ENCODE measurements around the gene CUL5. TPM values are rescaled to one million over a fixed set of nuclear protein-coding genes. Genes with fewer than 3 reads are reported as not detected.

CUL5 gene
- polyA plus RNA-seq, 3 donors: 24.7 to 37.8 (median 36.7) TPM

GRCh38 chr11:108135845-108136544 is 127.3 kb downstream of the CUL5 start:
- Histone ChIP-seq H3K27me3 (ENCODE audit: control insufficient read depth in 2 of 2, insufficient read depth in 2 of 2, low read length in 2 of 2) (no peaks in the 10 kb centered on the region), H3K4me1 (ENCODE audit: control insufficient read depth in 1 of 2, insufficient read depth in 2 of 2, low read length in 2 of 2) (no peaks in the 10 kb centered on the region), H3K4me3 (replicated peaks in 1 of 3; ENCODE audit: low read depth in 2 of 3, low read length in 3 of 3) (no peak overlapping the region), H3K9ac (ENCODE audit: insufficient read depth, low read length, poor library complexity, severe bottlenecking) (no peak overlapping the region), H3K36me3 (replicated peaks in 1 of 2; ENCODE audit: control insufficient read depth in 1 of 2, insufficient read depth in 2 of 2, low read length in 2 of 2) (peaks cover 27 to 75% of the 10 kb centered on the region in 2 donors), H3K4me2 (replicated peaks; ENCODE audit: extremely low read depth, low read length, poor library complexity, severe bottlenecking) (no peak overlapping the region), H3K79me2 (ENCODE audit: insufficient read depth, low read length) (no peaks in the 10 kb centered on the region), H3K9me3 (replicated peaks in 1 of 2; ENCODE audit: control insufficient read depth in 1 of 2, insufficient read depth in 1 of 2, low read length in 2 of 2) (no peaks in the 10 kb centered on the region), H3K27ac (ENCODE audit: low read depth in 1 of 2, low read length in 2 of 2) (no peak overlapping the region), H2AFZ (ENCODE audit: insufficient read depth, low read depth, low read length, poor library complexity, severe bottlenecking) (no peak overlapping the region), H4K20me1 (ENCODE audit: insufficient read depth, low read length) (no peaks in the 10 kb centered on the region)
- H3K27ac Mint-ChIP-seq: no peak overlapping the region
- no peak overlapping the region for H3K4me3 Mint-ChIP-seq
- no peaks in the 10 kb centered on the region for H3K9me3 Mint-ChIP-seq
- intact Hi-C loops (cut with micrococcal nuclease): no loop called here
- no peak for DNase-seq
- WGBS (ENCODE audit: insufficient coverage): 60% methylated on average over 1 of the region's 2 CpGs
- peaks cover 38 to 61% of the 10 kb centered on the region in 2 donors for H3K36me3 Mint-ChIP-seq
- TF ChIP-seq, protein P1, sequence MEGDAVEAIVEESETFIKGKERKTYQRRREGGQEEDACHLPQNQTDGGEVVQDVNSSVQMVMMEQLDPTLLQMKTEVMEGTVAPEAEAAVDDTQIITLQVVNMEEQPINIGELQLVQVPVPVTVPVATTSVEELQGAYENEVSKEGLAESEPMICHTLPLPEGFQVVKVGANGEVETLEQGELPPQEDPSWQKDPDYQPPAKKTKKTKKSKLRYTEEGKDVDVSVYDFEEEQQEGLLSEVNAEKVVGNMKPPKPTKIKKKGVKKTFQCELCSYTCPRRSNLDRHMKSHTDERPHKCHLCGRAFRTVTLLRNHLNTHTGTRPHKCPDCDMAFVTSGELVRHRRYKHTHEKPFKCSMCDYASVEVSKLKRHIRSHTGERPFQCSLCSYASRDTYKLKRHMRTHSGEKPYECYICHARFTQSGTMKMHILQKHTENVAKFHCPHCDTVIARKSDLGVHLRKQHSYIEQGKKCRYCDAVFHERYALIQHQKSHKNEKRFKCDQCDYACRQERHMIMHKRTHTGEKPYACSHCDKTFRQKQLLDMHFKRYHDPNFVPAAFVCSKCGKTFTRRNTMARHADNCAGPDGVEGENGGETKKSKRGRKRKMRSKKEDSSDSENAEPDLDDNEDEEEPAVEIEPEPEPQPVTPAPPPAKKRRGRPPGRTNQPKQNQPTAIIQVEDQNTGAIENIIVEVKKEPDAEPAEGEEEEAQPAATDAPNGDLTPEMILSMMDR (IDR thresholded peaks at IDR 0.05): no peak
- H3K27me3 Mint-ChIP-seq (ENCODE audit: low read depth in 3 of 3): no peaks in the 10 kb centered on the region
- no peaks in the 10 kb centered on the region for H3K4me1 Mint-ChIP-seq

- Mint-ChIP-seq H3K9me3 (no peaks in the 10 kb centered on the region), H3K4me3 (no peak overlapping the region), H3K36me3 (peaks cover 44 to 69% of the 10 kb centered on the region in 2 donors), H3K27me3 (ENCODE audit: low read depth in 3 of 3) (no peaks in the 10 kb centered on the region), H3K27ac (no peak overlapping the region), H3K4me1 (no peaks in the 10 kb centered on the region)
- intact Hi-C loops (cut with micrococcal nuclease): no loop called here
- Histone ChIP-seq H3K4me3 (replicated peaks in 1 of 3; ENCODE audit: low read depth in 2 of 3, low read length in 3 of 3) (no peak overlapping the region), H4K20me1 (ENCODE audit: insufficient read depth, low read length) (no peaks in the 10 kb centered on the region), H3K27ac (ENCODE audit: low read depth in 1 of 2, low read length in 2 of 2) (no peak overlapping the region), H2AFZ (ENCODE audit: insufficient read depth, low read depth, low read length, poor library complexity, severe bottlenecking) (no peak overlapping the region), H3K4me2 (replicated peaks; ENCODE audit: extremely low read depth, low read length, poor library complexity, severe bottlenecking) (no peak overlapping the region), H3K9ac (ENCODE audit: insufficient read depth, low read length, poor library complexity, severe bottlenecking) (no peak overlapping the region), H3K27me3 (ENCODE audit: control insufficient read depth in 2 of 2, insufficient read depth in 2 of 2, low read length in 2 of 2) (no peaks in the 10 kb centered on the region), H3K36me3 (replicated peaks in 1 of 2; ENCODE audit: control insufficient read depth in 1 of 2, insufficient read depth in 2 of 2, low read length in 2 of 2) (peaks cover 34 to 81% of the 10 kb centered on the region in 2 donors), H3K9me3 (replicated peaks in 1 of 2; ENCODE audit: control insufficient read depth in 1 of 2, insufficient read depth in 1 of 2, low read length in 2 of 2) (no peaks in the 10 kb centered on the region), H3K79me2 (ENCODE audit: insufficient read depth, low read length) (no peaks in the 10 kb centered on the region), H3K4me1 (ENCODE audit: control insufficient read depth in 1 of 2, insufficient read depth in 2 of 2, low read length in 2 of 2) (no peaks in the 10 kb centered on the region)
- TF ChIP-seq, protein P1 (IDR thresholded peaks at IDR 0.05): no peak
- no peak for DNase-seq
- 86% methylated on average over 1 of the region's 1 CpG for WGBS (ENCODE audit: insufficient coverage)
Measured at GRCh38 chr11:108137212-108137611, 128.5 kb downstream of the CUL5 start.
